K562 (cell line): ENCODE data around the gene SLCO2B1. TPM values are rescaled to one million over a fixed set of nuclear protein-coding genes. Genes with fewer than 3 reads are reported as not detected.

Source experiments
- ARID4B ChIP-seq: sonication (generic); formaldehyde crosslinking; IDR thresholded peaks from 2 replicates; pipeline ENCODE4 v1.8.0; 2022; ENCODE audit warnings: mild to moderate bottlenecking, missing genetic modification reagents
- E2F1 ChIP-seq: sonication (generic); formaldehyde crosslinking; IDR thresholded peaks from 2 replicates; pipeline ENCODE4 v1.8.1; 2023; ENCODE audit warnings: mild to moderate bottlenecking, missing genetic modification reagents, moderate library complexity
- E2F4 ChIP-seq: sonication (generic); formaldehyde crosslinking; IDR thresholded peaks from 2 replicates; pipeline ENCODE4 v1.8.0; 2022; ENCODE audit warnings: mild to moderate bottlenecking, low read depth, missing genetic modification reagents
- JUNB ChIP-seq: fragments of 450-650 bp; formaldehyde crosslinking; conservative IDR thresholded peaks from 2 replicates; pipeline ENCODE4 v1.4.0; 2020; ENCODE audit warnings: mild to moderate bottlenecking
- KAT7 ChIP-seq: sonication (generic); formaldehyde crosslinking; IDR thresholded peaks from 2 replicates; pipeline ENCODE4 v1.8.0; 2022; ENCODE audit warnings: missing genetic modification reagents, mild to moderate bottlenecking, borderline replicate concordance
- PTRF ChIP-seq: fragments of 450-650 bp; IDR thresholded peaks from 2 replicates; pipeline ENCODE4 v1.6.1; 2016; ENCODE audit warnings: mild to moderate bottlenecking, missing genetic modification characterization, missing compliant biosample characterization
- RBM25 ChIP-seq: fragments of 200-400 bp; formaldehyde crosslinking; IDR thresholded peaks from 2 replicates; pipeline ENCODE4 v1.6.1; 2018; ENCODE audit warnings: low read length, low read depth, moderate library complexity; ENCODE audit not compliant: severe bottlenecking
- RBM39 ChIP-seq: fragments of 200-400 bp; formaldehyde crosslinking; optimal IDR thresholded peaks from 2 replicates; pipeline ENCODE3; 2018; ENCODE audit warnings: low read depth, low read length
- SMARCB1 ChIP-seq: IDR thresholded peaks from 2 replicates; pipeline ENCODE4 v1.6.1; 2011; ENCODE audit warnings: improper control_type of control experiment, low read depth; ENCODE audit not compliant: insufficient read length
- SREBF2 ChIP-seq: sonication (generic); formaldehyde crosslinking; IDR thresholded peaks from 2 replicates; pipeline ENCODE4 v1.4.0; 2020; ENCODE audit warnings: mild to moderate bottlenecking, missing genetic modification reagents
- TSC22D4 ChIP-seq: fragments of 450-650 bp; IDR thresholded peaks from 2 replicates; pipeline ENCODE4 v1.6.1; 2016; ENCODE audit warnings: missing genetic modification characterization, missing biosample characterization, control low read depth
- TSHZ1 ChIP-seq: fragments of 250-450 bp; sonication (Bioruptor Pico); IDR thresholded peaks from 2 replicates; pipeline ENCODE4 v1.4.0; 2020; ENCODE audit warnings: mild to moderate bottlenecking, moderate library complexity
- ZFP30 ChIP-seq: fragments of 250-450 bp; sonication (Bioruptor Pico); IDR thresholded peaks from 2 replicates; pipeline ENCODE4 v1.8.0; 2022; ENCODE audit warnings: moderate library complexity, mild to moderate bottlenecking, inconsistent platforms, borderline replicate concordance
- ZNF444 ChIP-seq: fragments of 250-450 bp; sonication (Bioruptor Pico); IDR thresholded peaks from 2 replicates; pipeline ENCODE4 v1.4.0; 2020; ENCODE audit warnings: mild to moderate bottlenecking, moderate library complexity
- ZNF586 ChIP-seq: fragments of 450-650 bp; formaldehyde crosslinking; conservative IDR thresholded peaks from 2 replicates; pipeline ENCODE4 v1.4.0; 2020; ENCODE audit warnings: mild to moderate bottlenecking, moderate library complexity
- ZNF699 ChIP-seq: fragments of 250-450 bp; sonication (Bioruptor Pico); IDR thresholded peaks from 2 replicates; pipeline ENCODE4 v1.8.0; 2021; ENCODE audit warnings: mild to moderate bottlenecking, moderate library complexity; ENCODE audit not compliant: insufficient replicate concordance
- ZNF717 ChIP-seq: fragments of 250-450 bp; sonication (Bioruptor Pico); IDR thresholded peaks from 2 replicates; pipeline ENCODE4 v1.5.0; 2021
- polyA plus RNA-seq, 8 experiments: library from polyadenylated mRNA; depleted of rRNA in 4 of 8; stranded (reverse) in 5 of 8; unstranded in 3 of 8; fragments of >200 nt; fragmentation: Nextera tagmentation in 2 of 8; fragmentation: Illumina TruSeq in 1 of 8; extraction: Ambion mirVana in 2 of 8; extraction: Trizol in 1 of 8; gene quantifications; 2 replicates each; pipeline versions ENCODE4 v1.2.1 to v1.2.3, GENCODE V29; 2011 to 2014; ENCODE audit warnings: inconsistent platforms in 1 of 8, missing spikeins in 1 of 8
- total RNA-seq, 7 experiments: library from RNA; depleted of rRNA in 6 of 7; stranded (reverse); fragments of >200 nt in 6 of 7; fragmentation: Illumina TruSeq in 2 of 7; extraction: Trizol in 2 of 7; gene quantifications; 2 replicates each; pipeline versions ENCODE4 v1.2.1 to v1.2.3, GENCODE V29; 2011 to 2021; ENCODE audit warnings: low replicate concordance in 1 of 7

The SLCO2B1 gene
- total and polyA plus RNA-seq, 9 of the 15 experiments (the other 6 are each of a cell fraction or from before 2014, with no cell fraction given), result 0.70 to 14.7 (median 7.6) TPM

- TF ChIP-seq ARID4B (CRISPR knock-in tag), result no peak
- TF ChIP-seq SMARCB1, result peak; percentile 93
- TF ChIP-seq TSHZ1 (CRISPR knock-in tag), result no peak
- no peak for TF ChIP-seq ZNF699
- peak; percentile 47 for TF ChIP-seq RBM25
- TF ChIP-seq PTRF (tag), result no peak
- no peak for TF ChIP-seq ZFP30 (CRISPR knock-in tag)
- no peak for TF ChIP-seq KAT7 (CRISPR knock-in tag)
- no peak for TF ChIP-seq ZNF444 (CRISPR knock-in tag)
- no peak for TF ChIP-seq ZNF717 (CRISPR knock-in tag)
- TF ChIP-seq RBM39, result no peak
- TF ChIP-seq ZNF586 (CRISPR knock-in tag), result no peak
- no peak for TF ChIP-seq E2F4 (CRISPR knock-in tag)
- TF ChIP-seq SREBF2 (CRISPR knock-in tag), result no peak
- TF ChIP-seq TSC22D4 (tag), result no peak
- peak; percentile 50; the same call in 1 of the 2 replicates for TF ChIP-seq JUNB
- TF ChIP-seq E2F1 (CRISPR knock-in tag), result no peak
These were observed 47.4 kb upstream of the SLCO2B1 start (continued) for GRCh38 chr11:75103380-75104026.
